ENCODE measurements around the gene CEACAM16. TPM values are rescaled to one million over a fixed set of nuclear protein-coding genes. Genes with fewer than 3 reads are reported as not detected.
A peak's percentile ranks its signal among the peaks of the same experiment; 100 is the strongest.
"Not testable (repeated sequence)": the region's sequence is repeated elsewhere in the genome, so short reads cannot be mapped to it uniquely, and the experiment has no call there.

The CEACAM16 gene, protein sequence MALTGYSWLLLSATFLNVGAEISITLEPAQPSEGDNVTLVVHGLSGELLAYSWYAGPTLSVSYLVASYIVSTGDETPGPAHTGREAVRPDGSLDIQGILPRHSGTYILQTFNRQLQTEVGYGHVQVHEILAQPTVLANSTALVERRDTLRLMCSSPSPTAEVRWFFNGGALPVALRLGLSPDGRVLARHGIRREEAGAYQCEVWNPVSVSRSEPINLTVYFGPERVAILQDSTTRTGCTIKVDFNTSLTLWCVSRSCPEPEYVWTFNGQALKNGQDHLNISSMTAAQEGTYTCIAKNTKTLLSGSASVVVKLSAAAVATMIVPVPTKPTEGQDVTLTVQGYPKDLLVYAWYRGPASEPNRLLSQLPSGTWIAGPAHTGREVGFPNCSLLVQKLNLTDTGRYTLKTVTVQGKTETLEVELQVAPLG
- 0.12 TPM for total RNA-seq

DNA sequence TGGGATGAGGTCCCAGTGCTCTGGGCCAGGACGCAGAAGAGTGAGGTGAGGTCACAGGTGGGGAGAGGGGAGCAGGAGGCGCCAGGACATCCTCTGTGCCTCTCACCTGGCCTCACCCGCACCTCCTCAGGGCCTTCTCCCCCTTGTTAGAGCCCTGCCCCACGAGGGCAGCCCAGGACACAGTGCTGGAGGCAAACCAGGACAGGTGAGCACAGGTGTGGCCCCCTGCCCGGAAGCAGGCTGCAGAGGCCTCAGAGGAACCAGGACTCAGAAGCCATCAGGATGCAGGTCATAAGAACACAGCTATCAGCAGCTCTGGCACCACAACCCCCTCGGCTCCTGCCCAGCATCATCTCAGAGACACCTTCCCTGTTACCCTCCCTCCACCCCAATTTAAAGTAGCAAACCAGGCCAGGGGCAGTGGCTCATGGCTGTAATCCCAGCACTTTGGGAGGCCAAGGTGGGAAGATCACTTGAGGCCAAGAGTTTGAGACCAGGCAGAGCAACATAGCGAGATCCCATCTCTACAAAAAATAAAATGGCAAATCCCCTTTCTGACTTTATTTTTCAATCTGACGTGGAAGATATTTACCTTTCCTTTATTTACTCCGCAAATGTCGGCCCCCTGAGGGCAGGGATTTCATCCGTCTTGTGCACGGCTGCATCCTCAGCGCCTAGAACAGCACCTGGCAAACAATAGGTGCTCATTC, at the start of gene CEACAM16:
Gene CEACAM16, plus strand, starts transcription at position 660 of the 710 bp plus-strand sequence. CDS start 2,306 bp downstream, outside the sequence.
- DNase-seq (ENCODE audit: low spot score), result no peak

DNA sequence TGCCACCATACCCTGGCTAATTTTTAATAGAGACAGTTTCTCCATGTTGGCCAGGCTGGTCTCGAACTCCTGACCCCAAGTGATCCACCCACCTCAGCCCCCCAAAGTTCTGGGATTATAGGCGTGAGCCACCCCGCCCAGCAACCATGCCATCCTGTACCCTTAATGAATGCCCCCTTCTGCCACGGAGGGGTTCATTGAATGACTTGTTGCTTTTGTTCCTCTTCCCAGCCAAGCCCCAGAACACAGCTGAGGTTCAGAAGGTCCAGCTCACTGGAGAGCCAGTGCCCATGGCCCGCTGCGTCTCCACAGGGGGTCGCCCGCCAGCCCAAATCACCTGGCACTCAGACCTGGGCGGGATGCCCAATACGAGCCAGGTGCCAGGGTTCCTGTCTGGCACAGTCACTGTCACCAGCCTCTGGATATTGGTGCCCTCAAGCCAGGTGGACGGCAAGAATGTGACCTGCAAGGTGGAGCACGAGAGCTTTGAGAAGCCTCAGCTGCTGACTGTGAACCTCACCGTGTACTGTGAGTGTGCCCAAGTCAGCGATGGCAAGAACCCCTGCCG, 49.3 kb upstream of the CEACAM16 start:
- DNase-seq (ENCODE audit: low spot score), result no peak

DNA sequence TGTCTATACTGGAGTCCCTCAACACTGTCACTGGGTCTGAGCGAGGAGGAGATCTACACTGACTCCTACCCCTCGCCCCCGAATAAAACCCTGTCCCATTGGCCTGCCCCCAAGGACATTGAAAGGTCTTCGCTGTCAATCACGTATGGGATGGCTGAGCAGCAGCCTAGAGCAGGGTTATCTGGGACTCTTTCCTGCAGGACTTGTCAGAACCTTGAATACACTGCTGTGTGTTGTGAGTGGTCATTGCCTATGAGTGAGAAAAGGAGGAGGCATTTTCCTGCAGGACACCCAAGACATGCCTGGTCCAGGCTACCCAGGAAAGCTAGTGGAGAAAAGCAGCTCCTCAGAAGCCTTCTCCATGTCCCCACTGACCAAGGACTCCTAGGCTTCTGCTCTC, 45.6 kb upstream of the CEACAM16 start:
- no peak for DNase-seq (ENCODE audit: low spot score)

DNA sequence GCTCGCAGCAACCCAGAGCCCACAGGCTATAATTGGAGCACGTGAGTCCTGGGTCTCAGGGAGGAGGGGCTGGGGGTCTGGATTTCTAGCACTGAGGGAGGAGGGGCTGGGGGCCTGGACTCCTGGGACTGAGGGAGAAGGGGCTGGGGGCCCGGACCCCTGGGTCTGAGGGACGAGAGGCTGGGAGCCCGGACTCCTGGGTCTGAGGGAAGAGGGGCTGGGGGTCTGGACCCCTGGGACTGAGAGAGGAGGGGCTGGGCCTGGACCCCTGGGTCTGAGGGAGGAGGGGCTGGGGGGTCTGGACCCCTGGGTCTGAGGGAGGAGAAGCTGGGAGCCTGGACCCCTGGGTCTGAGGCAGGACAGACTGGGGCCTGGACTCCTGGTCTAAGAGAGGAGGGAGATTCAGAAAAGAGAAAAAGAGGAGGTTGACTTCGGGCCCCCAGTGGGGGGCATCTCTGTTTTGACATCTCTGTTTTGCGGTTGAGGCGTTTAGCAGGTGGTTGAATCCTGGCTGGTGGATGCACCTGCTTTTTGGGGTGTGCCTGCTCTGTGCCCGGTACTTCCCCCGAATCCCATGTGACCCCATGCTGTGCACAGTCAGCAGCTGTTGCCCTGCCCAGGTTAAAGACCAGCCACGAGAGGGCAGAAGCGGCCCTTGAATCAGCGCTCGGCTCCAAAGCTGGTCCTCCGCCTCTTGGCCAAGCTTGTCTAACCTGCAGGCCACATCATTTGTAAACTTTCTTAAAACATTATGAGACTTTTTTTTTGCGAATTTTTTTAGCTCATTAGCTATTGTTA, 44.8 kb upstream of the CEACAM16 start:
- DNase-seq (ENCODE audit: low spot score), result peak; percentile 77

DNA sequence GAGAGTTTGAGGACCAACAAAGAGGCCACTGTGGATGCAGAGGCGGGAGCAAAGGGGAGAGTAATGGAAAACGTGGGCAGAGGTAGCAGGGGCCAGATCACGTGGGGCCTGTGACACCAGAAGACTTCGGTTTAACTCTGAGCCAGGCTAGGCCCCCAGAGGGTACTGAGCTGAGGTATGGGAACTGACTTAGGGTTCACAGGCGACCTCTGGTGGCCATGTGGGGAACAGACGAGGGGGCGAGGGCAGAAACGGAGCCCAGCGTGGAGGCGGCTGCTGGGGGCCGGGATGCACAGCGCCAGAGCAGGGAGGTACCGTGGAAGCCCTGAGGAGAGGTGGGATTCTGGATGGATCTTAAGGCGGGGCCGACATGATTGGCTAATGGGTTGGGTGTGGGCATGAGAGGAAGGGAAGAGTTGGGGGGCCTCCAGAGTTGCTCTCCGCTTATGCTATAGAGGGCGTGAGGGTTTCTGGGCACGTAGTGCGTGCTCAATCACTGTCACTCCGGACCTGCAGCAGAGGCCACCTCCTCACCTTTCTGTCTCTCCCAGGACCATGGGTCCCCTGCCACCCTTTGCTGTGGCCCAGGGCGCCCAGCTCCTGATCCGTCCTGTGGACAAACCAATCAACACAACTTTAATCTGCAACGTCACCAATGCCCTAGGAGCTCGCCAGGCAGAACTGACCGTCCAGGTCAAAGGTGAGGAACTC, 41.6 kb upstream of the CEACAM16 start:
- peak; percentile 51 for DNase-seq (ENCODE audit: low spot score)

DNA sequence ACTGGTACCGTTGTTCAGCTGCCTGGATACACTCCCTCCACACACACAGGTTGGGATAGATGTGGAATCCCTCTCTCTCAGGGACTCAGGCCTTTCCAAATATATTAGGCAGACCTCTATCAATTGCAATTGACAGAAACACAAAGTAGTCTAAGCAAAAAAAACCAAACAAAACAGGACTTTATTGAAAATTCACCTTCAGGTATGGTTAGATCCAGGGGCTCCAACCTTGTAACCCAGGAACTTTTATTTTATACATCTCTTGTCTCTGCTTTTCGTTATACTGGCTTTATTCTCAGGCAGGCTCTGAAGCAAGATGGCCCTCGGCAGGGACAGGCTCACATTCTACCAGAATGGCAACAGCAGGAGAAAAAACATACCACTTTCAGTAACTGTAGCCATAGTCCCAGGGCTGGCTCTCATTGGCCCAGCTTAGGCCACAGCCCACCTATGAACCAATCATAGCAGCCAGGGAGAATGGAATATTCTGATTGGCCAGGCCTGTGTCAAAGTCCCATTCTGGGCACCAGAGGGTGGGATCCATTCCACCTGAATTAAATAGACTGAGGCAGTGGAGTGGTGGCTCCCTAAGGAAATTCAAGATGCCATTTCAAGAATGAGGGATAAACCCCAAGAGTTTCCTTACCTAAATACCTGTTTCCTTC, 40.8 kb upstream of the CEACAM16 start:
- no peak for DNase-seq (ENCODE audit: low spot score)

DNA sequence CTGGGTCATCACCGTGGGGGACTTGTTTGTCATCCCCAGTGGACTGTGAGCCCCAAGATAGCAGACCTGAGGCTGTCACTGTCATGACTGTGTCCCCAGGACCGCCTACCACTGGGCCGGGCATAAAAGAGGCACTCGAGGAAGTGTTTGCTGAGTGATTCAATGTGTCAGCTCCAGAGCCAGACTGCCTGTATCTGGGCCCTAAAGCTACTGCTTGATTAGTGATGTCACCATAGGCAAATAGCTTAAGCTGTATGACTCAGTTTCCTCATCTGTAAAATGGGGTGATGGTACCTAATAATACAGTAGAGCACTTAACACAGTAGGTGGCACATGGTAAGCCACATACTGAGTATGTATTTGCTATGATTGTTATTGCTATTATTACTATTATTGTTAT, 38.9 kb upstream of the CEACAM16 start:
- no peak for DNase-seq (ENCODE audit: low spot score)

DNA sequence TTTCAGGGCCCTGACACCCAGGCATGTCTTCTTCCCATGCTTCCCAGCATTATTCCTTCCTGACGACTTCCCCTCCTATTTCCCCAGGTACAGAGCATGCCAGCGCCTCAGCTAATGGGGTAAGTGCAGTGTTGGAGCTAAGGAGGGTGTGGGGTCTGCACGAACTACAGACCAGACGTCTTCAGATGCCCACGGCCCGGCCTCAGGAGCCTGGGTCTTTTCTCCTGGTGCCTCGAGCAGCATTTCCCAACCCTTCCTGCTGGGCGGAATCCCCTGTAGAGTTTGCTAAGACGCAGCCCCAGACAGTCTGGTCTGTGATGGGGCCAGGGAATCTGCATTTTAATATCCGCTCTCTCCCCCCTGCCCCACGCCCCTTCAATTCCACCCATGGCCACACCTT, 37.7 kb upstream of the CEACAM16 start:
- no peak for DNase-seq (ENCODE audit: low spot score)

DNA sequence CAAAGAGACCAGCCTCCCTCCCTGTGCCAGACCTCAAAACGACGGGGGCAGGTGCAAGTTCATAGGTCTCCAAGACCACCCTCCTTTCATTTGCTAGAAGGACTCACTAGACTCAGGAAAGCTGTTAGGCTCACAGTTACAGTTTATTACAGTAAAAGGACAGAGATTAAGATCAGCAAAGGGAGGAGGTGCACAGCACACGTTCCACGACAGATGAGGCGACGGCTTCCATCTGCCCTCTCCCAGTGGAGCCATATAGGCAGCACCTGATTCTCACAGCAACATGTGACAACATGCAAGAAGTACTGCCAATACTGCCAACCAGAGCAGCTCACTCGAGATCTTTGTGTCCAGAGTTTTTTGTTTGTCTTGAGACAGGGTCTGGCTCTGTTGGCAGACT, 37.0 kb upstream of the CEACAM16 start:
- no peak for DNase-seq (ENCODE audit: low spot score)

DNA sequence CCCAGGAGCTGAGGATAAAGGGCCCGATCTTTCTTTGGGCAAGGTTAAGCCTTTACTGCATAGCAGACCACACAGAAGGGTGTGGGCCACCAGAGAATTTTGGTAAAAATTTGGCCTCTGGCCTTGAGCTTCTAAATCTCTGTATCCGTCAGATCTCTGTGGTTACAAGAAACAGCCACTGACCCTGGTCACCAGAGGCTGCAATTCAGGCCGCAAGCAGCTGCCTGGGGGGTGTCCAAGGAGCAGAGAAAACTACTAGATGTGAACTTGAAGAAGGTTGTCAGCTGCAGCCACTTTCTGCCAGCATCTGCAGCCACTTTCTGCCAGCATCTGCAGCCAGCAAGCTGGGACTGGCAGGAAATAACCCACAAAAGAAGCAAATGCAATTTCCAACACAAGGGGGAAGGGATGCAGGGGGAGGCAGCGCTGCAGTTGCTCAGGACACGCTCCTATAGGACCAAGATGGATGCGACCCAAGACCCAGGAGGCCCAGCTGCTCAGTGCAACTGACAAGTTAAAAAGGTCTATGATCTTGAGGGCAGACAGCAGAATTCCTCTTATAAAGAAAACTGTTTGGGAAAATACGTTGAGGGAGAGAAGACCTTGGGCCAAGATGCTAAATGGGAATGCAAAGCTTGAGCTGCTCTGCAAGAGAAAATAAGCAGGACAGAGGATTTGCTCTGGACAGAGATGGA, 36.1 kb upstream of the CEACAM16 start:
- no peak for DNase-seq (ENCODE audit: low spot score)

DNA sequence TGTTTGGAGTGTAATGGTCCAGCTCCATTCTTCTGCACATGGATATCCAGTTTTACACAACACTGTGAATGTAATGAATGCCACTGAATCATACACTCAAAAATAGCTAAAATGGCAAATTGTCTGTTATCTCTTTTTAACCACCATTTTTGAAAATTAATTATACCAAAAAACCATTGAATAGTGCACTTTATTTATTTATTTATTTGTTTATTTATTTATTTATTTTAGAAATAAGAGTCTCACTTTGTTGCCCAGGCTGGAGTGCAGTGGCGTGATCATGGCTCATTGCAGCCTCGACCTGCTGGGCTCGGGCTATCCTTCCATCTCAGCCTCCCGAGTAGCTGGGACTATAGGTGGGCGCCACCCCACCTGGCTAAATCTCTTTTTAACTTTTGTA, 35.0 kb upstream of the CEACAM16 start:
- DNase-seq (ENCODE audit: low spot score), result no peak

DNA sequence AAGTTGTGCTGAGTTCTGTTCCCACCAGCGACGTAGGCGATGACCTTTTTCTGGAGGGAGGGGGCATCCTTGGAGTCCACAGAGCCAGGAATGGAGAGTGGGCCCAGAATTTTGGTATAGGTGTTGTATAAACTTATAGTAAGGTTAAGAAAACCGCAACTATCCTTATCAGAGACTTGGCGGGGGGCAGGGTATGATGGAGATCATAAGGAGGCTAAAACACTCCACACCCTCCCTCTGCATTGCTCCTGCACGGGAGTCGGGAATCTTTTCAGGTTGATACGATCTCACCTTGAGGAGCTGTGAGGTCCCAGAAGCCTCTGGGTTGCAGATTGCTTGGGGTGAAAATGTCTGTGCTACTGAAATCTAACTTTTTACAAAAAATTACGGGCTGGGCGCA, 34.0 kb upstream of the CEACAM16 start:
- DNase-seq (ENCODE audit: low spot score), result no peak

DNA sequence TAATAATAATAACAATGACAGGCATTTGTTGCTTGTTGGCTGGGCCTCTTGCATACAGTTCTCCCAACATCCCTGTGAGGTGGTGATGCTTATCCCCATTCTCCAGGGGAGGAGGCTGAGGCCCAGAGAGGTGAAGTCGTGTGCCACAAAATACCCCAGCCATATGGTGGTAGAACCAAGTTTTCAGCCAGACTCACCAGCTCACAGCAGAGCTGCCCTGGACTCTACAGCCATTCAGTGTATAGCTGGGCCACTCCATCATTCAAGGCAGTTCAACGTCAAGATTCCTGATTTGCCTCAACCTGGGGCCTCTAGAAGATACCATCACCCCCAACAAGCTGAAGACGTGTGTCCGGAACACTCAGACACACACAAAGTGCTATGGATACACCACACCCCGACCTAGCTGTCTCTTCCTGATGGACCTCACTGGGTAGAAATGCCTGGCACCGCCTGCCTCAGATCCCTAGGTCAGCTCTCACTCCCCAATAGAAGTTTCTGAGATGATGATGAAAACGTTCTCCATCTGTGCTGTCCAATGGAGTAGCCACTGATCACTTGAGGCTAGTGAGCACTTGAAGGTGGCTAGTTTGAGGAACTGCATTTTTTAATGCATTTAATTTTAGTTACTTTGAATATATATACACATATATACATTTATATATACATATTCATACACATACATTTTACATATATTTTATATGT, 31.9 kb upstream of the CEACAM16 start:
- DNase-seq (ENCODE audit: low spot score), result no peak

DNA sequence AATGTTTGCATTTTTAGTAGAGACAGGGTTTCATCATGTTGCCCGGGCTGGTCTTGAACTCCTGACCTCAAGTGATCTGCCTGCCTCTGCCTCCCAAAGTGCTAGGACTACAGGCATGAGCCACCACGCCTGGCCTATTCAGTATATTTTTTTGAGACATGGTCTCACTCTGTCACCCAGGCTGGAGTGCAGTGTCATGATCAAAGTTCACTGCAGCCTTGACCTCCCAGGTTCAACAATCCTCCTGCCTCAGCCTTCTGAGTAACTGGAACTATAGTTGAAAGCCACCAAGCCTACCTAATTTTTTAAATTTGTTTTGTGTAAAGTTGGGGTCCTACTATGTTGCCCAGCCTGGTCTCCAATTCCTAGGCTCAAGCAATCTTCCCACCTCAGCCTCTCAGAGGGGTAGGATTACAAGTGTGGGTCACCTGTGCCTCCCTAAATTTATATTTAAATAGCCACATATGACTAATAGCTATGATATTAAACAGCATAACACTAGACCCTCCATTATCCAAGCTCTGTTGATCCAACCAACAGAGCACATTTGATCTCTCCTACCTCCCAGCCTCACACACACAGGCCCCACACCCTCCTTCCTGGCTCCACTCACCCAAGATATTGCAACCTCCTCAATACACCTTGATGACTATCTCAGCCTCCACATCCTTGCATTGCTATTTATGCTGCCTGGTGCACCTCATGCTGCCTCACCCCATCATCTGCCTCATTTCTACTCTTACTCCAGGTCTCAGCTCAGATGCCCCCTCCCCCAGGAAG, 29.8 kb upstream of the CEACAM16 start:
- DNase-seq (ENCODE audit: low spot score), result no peak

DNA sequence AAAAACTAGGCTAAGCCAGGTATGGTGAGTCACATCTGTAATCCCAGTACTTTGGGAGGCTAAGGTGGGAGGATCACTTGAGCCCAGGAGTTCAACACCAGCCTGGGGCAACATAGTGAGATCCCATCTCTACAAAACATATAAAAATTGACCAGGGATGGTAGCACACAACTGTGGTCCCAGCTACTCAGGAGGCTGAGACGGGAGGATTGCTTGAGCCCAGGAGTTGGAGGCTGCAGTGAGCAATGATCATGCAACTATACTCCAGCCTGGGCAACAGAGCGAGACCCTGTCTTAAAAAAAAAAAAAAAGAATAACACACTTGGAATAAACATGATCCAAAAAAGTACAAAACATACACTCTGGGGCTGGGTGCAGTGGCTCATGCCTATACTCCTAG, 28.9 kb upstream of the CEACAM16 start:
- not testable (repeated sequence) for DNase-seq (ENCODE audit: low spot score)

DNA sequence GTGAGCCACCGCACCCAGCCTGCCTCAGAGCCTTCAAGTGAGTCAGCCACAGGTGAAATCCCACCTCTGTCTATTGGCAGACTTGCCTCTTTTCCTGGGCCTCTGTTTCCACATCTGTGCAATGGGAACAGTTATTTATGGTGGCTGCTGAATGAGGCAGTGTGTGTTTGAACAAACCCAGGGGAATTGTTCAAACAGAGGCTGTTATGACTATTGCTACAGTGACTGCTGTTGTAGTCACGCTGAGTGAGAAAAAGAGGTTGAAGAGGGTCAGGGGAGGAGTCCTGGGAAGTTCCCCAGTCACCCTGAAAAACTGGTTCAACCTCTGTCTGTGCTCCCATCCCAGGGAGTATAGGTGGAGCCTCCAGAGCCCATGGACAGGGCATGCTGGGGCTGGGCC, 27.6 kb upstream of the CEACAM16 start, which contains the start of gene CEACAM19:
Gene CEACAM19, plus strand, starts transcription at position 83 of the 400 bp plus-strand sequence. CDS start 450 bp downstream, outside the sequence.
- DNase-seq (ENCODE audit: low spot score), result no peak

DNA sequence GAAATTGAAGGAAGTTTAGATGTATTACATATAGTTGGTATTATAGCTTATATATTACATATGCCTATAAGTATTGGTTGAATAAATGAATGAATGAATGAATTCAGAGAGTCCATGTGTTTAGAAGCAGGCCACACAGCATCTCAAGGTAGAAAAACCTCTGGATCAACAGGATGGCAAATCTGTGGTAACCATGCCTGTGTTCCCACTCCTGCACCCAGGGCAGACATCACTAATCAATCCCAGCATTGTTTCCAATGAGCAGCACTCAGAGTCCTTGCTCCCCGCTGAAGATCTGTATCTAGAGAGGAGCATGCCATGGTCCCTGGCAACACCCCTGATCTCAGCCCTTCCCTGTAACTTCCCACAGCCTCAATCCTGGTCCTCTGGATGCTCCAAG, 26.7 kb upstream of the CEACAM16 start:
- no peak for DNase-seq (ENCODE audit: low spot score)

DNA sequence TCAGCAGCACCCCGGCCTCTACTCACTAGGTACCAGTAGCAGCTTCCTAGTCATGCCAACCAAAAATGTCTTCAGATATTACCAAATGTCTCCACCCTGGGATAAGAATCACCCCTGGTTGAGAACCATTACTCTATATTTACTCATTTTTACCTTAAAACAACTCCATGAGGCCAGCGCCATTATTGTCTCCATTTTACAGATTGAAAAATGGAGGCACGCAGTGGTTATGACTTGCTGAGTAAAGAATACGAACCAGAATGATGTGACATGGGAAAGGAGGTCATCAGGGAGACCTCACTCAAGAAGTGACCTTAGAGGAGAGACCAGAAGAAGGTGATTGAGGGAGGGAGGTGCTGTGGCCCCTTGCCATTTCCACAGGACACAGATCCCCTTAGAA, 25.4 kb upstream of the CEACAM16 start:
- DNase-seq (ENCODE audit: low spot score), result no peak

DNA sequence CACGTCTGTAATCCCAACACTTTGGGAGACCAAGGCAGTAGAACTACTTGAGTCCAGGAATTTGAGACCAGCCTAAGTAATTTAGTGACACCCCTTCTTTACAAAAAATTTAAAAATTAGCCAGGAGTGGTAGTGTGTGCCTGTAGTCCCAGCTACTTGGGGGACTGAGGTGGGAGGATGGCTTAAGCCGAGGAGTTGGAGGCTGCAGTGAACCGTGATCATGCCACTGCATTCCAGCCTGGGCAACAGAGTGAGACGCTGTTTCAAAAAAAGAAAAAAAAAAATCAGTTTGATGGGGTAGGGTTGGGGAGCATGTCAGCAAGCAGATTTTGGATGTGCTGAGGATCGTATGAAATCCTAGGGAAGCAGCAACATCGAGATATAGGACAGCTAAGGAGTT, 23.4 kb upstream of the CEACAM16 start:
- DNase-seq (ENCODE audit: low spot score), result no peak

All from mucosa of gallbladder (tissue), 1 donor.